T-helper 1 cell (primary cell): ENCODE data around the gene SMIM44.
"Not testable (repeated sequence)": the region's sequence is repeated elsewhere in the genome, so short reads cannot be mapped to it uniquely, and the experiment has no call there.

Source experiments
- DNase-seq, 5 donors: peaks; one replicate each; pipeline ENCODE4 v3.0.0-alpha.2; 2012 to 2020

The SMIM44 gene

DNA sequence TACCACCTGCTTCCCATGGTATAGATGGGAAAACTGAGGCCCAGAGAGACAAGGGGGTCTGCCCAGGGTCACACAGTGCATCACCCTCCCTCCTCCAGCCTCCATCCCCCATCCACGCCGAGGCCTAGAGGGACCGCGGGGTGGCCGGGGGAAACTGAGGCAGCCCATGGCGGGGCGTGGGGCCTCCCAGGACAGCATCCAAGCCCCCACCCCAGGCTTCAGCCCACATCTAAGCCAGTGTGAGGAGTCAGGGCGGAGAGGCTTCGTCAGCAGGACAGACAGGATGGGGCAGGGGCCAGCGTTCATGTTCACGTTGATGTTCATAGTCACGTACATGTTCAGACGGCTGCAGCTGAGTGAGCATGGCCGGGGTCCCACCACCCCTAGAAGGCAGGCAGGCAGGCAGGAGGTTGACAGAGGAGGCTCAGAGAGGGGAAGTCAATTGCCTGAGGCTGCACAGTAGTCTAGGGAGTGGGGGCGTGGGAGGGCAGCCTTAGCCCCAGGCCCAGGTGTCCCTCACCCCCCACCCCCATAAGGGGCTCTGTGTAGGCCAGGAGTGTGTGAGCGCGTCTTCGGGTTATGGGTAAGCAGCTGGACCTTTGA lies 26.2 kb downstream of the SMIM44 start:
- no peak for DNase-seq

DNA sequence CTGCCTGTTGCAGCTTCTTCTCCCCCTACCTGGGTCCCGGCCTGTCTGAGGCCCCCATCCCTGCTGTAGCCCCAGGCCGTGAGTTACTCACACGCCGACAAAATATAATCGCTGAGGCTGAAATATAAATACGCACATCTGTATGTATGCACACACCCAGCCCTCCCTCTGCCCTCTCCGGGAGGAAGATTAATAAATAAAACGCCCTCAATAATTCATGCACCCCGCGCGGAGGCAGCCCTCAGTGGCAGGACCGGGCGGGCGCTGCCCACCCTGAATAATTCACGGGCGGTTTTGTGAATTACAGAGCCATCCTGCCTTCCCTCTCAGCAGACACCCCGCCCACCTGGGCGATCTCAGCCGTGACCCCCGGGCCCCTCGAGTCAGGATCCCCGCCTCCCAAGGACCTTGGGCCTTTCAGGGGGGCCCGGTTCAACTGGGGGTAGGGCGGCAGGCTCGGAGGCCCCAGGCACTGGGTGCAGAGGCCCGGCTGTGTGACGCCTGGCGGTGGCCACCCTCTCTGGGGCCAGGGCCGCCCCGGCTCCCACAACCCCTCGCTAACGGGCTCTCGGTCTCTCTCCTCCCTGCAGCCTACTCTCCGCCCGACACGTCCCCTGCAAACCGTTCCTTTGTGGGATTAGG lies 27.2 kb downstream of the SMIM44 start:
- no peak for DNase-seq

DNA sequence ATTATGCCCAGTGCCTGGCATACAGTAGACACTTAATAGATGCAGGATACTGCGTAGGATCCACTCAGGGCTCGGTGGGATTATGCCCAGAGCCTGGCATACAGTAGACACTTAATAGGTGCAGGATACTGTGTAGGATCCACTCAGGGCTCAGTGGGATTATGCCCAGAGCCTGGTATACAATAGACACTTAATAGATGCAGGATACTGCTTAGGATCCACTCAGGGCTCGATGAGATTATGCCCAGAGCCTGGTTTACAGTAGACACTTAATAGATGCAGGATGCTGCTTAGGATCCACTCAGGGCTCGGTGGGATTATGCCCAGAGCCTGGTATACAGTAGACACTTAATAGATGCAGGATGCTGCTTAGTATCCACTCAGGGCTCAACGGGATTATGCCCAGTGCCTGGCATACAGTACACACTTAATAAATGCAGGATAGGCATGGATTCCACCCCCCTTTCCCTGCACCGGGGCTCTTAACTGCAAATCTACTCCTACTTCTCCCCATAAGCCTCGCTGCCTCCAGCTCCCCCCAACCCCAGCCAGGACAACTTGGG lies 27.8 kb downstream of the SMIM44 start:
- DNase-seq = no peak

DNA sequence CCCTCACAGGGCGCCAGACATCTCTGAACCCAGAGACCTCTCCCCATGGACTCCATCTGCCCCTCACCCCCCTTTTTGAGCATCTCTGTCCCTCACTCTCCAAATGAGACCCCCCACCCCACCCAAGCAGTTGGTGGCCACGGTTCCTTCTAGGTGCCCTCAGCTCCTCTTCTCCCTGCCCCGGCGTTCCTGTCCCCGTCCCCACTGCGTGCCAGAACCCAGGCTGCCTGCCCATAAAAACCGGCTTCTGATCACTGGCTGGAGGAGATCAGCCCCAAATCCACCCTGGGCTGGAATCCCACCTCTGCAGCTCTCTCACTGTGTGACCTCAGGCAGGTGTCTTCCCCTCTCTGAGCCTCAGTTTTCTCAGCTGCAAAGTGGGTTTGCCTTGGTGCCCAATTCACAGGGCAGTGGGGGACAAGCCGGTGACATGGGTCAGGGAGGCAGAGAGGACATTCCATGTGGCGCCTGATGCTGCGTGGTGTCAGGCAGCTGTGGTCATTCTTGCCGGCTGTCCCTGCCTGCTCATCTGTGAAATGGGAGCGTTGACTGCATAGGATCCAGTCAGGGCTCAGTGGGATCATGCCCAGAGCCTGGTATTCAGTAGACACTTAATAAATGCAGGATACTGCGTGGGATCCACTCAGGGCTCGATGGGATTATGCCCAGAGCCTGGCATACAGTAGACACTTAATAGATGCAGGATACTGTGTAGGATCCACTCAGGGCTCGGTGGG lies 28.4 kb downstream of the SMIM44 start:
- DNase-seq = no peak

DNA sequence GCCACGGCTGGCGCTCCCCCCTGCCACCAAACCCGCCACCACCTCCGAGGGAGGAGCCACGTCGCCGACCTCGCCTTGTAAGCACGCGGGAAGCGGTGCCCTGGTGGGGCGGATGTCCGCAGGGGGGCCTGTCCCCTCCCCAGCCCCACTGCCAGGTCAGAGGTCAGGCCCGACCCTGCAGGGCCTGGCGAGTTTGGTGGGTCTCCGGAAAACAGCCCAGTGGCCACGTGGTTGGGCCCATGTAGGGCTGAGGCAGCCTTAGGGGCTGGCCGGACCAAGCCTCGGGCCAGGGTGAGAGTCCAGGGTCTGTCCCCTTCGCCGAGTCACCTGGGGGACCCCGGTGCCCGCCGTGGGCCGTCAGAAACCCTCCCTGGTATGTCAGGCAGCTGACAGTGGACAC lies 29.4 kb downstream of the SMIM44 start:
- DNase-seq = no peak

DNA sequence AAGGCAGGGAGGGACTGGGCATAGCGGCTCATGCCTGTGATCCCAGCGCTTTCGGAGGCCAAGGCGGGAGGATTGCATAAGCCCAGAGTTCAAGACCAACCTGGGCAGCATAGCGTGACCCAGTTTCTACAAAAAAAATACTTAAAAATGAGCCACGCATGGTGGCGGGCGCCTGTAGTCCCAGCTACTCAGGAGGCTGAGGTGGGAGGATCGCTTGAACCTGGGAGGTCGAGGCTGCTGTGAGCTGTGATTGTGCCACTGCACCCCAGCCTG lies 30.4 kb downstream of the SMIM44 start:
- DNase-seq = not testable (repeated sequence)

DNA sequence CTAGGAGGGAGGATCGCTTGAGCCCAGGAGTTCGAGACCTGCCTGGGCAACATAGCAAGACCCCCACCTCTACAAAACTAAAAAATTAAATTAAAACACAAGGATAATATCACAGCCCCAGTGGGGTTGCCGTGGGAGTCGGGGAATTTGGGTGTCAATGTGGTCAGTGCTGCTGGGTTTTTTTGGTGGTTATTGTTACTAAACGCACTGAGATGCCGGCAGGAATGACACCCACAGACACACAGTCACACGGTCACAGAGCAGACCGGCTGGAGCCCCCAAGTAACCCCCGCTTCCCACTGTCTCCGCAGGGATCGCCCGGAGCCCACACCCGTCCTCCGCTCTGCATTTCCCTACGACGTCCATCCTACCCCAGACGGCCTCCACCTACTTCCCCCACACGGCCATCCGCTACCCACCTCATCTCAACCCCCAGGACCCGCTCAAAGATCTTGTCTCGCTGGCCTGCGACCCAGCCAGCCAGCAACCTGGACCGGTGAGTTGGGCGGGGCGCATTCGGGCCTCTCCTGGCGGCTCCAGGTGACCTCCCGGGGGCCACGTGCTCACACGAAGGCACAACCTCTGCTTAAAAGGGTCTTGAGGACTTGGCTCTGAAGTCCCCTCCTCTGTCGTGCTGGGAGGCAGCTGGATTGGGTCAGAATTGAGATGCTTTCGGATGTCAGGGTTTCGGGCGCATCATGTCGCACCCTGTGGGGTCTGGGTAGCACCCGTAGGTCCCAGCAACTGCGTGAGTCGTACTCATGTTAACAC lies 30.9 kb downstream of the SMIM44 start:
- DNase-seq = no peak

DNA sequence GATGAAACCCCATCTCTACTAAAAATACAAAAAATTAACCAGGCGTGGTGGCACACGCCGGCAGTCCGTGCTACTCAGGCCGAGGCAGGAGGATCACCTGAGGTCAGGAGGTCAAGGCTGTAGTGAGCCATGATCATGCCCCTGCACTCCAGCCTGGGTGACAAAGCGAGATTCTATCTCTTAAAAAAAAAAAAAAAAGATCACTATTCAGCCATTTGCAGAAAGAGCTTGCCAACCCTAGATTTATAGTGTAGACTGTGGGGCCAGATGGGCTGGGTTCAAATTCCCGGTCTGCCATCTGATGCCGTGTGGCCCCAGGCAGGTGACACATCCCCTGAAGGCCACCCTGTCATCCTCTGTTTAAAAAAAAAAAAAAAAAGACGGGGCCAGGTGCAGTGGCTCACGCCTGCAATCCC lies 31.8 kb downstream of the SMIM44 start:
- DNase-seq = no peak

DNA sequence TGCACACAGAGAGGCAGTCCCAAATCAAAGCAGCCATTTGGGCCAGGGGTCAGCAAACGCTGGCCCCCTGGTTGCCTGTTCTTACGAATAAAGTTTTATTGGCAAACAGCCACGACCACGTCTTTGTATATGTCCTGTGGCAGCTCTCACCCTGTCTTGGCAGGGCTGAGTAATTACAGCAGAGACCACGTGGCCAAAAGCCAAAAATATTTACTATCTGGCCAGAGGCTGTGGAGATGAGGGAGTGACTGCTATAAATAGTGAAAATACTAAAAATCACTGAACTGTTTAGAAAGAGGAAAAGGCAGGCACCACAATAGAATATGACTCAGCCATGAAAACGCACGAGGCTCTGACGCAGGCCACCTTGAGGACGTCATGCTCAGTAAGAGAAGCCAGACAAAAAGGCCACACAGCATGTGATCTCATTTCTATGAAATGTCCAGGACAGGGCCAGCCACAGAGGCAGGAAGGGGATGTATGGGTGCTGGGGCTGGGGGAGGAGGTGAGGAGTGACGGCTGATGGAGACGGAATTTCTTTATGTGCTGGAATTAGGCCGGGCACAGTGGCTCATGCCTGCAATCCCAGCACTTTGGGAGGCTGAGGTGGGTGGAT lies 32.3 kb downstream of the SMIM44 start:
- no peak for DNase-seq

DNA sequence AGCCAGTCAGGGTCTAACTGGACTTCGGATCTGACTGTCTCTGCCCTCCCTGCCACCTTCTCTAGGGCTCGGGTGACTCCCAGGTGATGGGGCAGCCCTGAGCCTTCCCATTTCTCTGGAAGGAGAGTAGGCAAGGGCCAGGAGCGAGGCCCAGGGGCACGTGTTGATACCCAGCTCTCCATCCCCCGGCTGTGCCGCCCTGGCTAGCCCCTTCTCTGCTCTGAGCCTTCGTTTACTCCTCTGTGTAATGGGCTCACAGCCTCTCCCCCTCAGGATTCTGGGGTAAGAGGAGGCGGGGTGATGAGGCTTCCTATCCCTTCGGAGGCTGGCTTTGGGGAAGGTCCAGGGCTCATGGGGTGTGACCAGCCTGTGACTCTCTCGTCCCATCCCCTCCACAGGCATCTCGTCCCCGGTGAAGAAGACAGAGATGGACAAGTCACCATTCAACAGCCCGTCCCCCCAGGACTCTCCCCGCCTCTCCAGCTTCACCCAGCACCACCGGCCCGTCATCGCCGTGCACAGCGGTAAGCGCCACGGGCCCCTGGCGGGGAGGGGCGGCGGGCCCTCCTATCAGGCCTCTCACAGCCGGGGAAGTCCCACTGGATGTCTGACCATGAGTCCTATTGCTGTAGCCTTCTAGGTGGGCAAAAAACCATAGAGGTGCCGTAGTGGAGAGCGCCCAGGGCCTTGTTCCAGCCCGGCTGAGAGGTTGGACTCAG lies 34.5 kb downstream of the SMIM44 start:
- DNase-seq = no peak

DNA sequence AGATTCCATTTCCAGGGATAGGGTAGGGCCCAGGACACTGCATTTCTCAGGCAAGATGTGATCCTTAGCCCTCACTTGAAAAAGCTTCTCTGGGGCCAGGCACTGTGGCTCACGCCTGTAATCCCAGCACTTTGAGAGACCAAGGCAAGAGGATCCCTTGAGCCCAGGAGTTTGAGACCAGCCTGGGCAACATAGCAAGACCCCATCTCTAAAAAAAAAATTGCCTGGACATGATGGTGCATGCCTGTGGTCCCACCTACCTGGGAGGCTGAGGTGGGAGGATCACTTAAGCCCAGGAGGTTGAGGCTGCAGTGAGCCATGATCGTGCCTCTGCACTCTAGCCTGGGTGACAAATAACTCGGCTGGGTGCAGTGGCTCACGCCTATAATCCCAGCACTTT lies 36.6 kb downstream of the SMIM44 start:
- DNase-seq = not testable (repeated sequence)

DNA sequence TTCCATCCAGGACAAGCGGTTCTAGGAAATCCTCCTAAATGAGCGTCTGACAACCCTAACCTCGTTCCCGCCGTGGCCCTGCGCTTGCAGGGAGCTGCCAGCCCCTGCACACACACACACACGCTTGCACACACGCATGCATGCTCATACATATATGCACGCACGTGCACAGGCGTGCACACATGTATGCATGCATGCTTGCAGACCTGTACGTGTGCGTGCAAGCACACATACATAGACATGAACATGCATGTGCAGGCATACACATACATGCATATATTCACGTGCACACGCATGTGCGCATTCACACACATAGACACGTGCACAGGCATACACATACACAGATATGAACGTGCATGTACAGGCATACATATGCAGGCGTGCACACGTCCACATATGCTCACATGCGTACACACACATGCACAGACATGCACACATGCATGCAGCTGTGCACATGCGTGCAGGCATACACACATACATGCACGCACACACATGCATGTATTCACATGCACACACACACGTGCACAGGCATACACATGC lies 38.5 kb downstream of the SMIM44 start:
- DNase-seq = no peak

DNA sequence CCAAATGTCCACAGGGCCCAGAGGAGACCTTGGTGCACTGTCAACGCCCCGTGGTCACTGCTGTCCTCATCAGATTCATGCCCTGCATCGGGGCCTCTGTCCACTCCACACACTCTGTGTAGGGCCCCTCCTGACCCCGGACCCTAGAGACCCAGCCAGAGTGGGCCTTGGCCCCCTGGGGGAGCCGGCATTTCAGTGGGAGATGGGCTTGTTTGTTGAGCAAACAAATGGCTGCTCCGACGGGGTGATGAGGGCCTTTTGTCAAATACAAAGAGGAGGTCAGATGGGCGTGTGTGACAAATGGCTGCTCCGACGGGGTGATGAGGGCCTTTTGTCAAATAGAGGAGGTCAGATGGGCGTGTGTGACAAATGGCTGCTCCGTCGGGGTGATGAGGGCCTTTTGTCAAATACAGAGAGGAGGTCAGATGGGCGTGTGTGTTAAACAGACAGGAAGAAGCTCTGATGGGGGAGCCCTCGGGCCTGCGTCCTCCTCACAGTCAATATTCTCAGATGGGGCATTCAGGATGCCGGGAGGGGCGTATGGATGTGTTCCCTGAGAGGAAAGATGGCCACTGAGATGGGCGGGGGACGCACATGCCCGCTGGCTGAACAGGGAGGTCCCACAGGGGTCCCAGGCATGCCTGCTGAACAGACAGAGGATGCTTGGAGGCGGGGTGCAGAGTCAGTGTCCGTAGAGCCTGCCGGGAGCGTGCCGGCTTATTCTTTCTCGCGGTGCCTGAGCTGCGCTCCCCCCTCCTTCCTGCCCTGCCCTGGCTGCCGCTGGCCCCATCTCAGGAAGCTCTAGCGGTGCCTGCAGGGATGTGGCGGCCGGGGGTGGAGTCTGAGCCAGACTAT lies 39.2 kb downstream of the SMIM44 start:
- no peak for DNase-seq

DNA sequence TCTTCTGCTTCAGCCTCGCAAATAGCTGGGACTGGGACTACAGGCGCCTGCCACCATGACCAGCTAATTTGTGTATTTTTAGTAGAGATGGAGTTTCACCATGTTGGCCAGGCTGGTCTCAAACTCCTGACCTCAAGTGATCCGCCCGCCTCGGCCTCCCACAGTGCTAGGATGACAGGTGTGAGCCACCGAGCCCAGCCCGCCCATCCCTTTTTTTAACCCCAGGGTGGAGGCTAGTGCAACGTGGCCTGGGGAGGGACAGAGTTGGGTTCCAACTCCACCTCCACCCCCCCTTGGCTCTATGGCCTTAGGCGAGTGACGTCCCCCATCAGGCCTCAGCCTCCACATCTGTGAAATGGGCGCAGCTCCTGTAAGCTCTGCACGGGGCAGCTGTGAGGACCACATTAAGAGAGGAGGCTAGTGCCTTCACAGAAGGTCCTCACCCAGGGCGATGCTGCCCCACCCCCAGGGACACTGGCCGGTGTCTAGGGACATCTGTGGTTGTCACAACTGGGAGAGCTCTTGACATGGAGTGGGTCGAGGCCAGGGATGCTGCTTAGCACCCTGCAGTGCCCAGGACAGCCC lies 40.7 kb downstream of the SMIM44 start:
- no peak for DNase-seq

DNA sequence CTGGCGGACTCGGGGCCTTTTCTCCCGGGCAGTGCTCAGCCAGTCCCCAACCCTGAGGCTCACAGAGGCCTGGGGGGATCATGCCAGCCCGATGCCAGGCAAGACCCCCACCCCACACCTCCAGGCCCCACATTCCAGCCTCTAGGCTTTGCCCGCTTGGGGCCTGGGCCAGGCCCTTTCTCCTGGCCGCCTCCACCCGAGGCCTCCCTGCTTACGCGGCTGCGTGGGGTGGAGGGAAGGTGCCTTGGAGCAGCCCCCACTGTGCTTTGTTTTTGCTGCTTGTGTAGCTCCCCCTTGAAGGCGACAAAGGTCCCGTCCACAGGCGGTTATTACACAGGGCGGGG lies 41.3 kb downstream of the SMIM44 start:
- DNase-seq = no peak

DNA sequence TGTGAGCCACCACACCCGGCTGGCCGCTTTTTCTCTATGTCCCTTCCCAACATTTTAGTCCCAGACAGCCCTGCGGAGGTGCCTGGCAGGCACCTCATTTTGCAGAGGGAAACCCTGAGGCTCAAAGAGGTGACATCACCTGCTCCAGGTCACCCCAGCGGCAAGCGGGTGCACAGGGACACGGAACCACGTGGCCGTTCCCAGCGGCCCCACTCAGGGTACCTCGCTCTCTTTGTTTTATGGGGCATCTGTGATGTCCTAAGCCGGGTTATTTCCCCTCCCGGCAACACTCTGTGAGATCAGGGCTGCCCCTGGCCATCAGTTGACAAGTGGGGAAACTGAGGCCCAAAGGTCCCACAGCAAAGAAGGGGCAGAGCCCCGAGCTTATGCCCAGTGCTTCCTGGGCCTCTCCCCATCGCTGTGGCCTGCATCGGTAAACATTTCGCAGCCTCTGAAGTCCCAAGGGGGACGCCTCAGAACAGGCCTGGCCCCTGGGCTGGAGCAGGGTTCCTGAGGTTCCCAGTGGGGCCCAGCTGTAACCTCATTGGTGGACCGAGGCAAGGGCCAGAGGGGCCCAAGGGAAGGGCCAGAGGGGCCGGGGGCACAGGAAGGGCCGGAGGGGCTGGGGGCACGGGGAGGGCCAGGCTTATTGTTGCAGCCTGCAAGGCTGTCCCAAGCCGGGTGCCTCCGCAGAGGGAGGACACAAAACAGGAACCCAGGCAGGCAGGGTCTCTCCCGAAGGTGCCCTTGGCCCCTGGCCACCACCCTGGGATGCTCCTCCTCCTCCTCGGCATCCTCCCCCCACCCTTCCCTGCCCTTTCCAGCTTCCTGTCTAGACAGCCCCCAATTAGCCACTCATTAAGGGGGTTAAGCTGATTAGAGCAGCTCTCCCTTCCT lies 41.9 kb downstream of the SMIM44 start:
- DNase-seq = no peak

DNA sequence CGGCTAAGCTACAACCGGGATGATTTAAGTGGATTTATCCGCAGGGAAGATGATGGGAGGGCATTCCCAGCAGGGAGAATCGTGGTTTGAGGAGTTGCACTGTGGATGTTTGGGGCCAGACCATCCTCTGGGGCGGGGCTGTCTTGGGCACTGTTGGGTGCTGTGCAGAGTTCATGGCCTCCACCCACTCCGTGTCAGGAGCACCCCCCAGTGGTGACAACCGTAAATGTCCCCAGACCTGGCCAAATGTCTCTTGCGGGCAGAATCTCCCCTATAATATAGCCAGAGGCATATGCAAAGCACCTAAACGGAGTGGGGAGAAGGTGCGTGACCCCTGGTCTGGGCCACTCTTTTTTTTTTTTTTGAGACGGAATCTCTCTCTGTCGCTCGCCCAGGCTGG lies 43.2 kb downstream of the SMIM44 start:
- peak in 3 of 5 donors; percentile 37 to 56 (median 50) for DNase-seq

DNA sequence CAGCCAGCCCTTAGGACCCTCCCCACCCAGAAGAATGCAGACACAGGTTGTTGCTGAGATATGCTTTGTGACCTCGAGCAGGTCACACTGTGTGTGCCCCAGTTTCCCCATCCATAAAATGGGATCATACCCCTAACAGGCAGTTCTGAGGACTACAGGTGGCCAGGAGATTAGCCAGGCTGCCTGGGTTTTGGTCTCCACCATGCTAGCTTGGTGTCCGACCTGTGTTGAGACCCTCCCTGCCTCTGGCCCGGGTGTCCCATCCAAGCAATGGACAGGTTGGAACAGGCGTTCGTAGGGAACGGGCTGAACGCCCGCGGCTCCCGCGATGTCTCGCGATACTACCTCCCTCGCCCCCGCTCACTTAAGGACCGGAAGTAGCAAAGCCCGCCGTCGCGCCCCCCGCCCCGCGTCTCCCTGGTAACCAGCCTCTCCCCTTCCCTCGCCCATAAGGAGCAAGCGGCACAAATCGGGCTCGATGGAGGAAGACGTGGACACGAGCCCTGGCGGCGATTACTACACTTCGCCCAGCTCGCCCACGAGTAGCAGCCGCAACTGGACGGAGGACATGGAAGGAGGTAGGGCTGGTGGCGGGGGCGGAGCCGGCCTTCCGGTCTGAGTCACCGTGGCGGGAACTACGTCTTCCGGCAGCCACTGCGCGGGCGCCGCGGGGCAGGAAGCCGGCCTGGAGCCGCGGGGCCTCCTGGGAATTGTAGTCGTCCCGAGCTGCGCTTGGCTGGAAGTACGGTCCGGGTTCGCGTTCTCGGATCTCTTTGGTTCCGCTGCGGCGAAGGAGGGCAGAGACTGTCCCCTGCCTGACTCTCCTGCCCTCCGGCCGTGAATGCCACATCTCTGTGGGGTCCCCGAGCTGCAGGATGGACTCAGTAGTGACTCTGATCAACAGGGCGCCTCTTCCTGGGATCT lies 48.3 kb downstream of the SMIM44 start:
- peak; percentile 84 to 98 (median 91) for DNase-seq
